HCT116 (cell line): ENCODE results near the gene KIAA0825. TPM values are rescaled to one million over a fixed set of nuclear protein-coding genes. Genes with fewer than 3 reads are reported as not detected.

Experiments
- ATAC-seq: fragments of 200-7000 bp; cut with Tn5 transposase; 2 replicates; pipeline ENCODE4 v1.9.1; 2020; ENCODE audit warnings: mild to moderate bottlenecking, moderate library complexity
- BruUV-seq: library from RNA; stranded (reverse); fragments of 400-500 nt; replicated peaks from 2 replicates; lab custom pipeline; 2021; lab: Mats Ljungman, UMichigan
- CTCF ChIA-PET: fragments of 300-600 bp; sonication (Branson Sonifier 250); formaldehyde crosslinking; loops from one replicate; lab custom pipeline; 2021; ENCODE audit warnings: antibody characterized with exemption; lab: Charles Lee
- POLR2A ChIA-PET: fragments of 300-600, 350-600 bp; sonication (Branson Sonifier 250); formaldehyde crosslinking; loops from one replicate; lab custom pipeline; 2021; ENCODE audit warnings: antibody characterized with exemption; lab: Charles Lee
- RAD21 ChIA-PET, 2 experiments: fragments of 300-600 bp; sonication (Branson Sonifier 250); formaldehyde crosslinking; loops; one replicate each; lab custom pipeline; 2023; ENCODE audit warnings: low total read pairs in 2 of 2; ENCODE audit not compliant: uncharacterized antibody in 2 of 2, unreplicated experiment in 2 of 2, low non-redundant PET in 1 of 2; lab: Charles Lee
- DNase-seq: peaks from one replicate; pipeline ENCODE4 v3.0.0-alpha.2; 2010; ENCODE audit warnings: low read depth, low spot score
- H2AFZ ChIP-seq: fragments of 200-600 bp; shearing (Covaris generic), sonication (generic); 2 replicates; pipeline ENCODE4 v1.6.1; 2017; ENCODE audit warnings: low read depth, mixed run types, mixed read lengths, antibody characterized with exemption, low read length; ENCODE audit not compliant: poor library complexity, severe bottlenecking
- H3K27ac ChIP-seq: 2 replicates; pipeline ENCODE4 v1.5.1; 2012; ENCODE audit warnings: low read depth, low read length
- H3K27me3 ChIP-seq: fragments of 200-600 bp; sonication (generic); 2 replicates; pipeline ENCODE4 v1.6.1; 2016; ENCODE audit warnings: mixed run types, low read length, mixed read lengths; ENCODE audit not compliant: insufficient read depth
- H3K36me3 ChIP-seq, 2 experiments: fragments of 200-500 bp in 1 of 2; fragments of 200-600 bp in 1 of 2; sonication (Bioruptor generic) in 1 of 2; sonication (generic) in 1 of 2; 2 replicates each; pipeline versions ENCODE4 v1.5.1 to v1.6.1; 2014 to 2016; ENCODE audit warnings: low read length in 2 of 2, inconsistent platforms in 1 of 2, mixed read lengths in 1 of 2, mixed run types in 1 of 2; ENCODE audit not compliant: insufficient read depth in 2 of 2, control insufficient read depth in 1 of 2
- H3K4me1 ChIP-seq, 2 experiments: fragments of 200-600 bp in 1 of 2; sonication (generic) in 1 of 2; 2 replicates each; pipeline versions ENCODE4 v1.5.1 to v1.6.1; 2012 to 2017; ENCODE audit warnings: low read length in 2 of 2, inconsistent platforms in 1 of 2, mild to moderate bottlenecking in 1 of 2, mixed read lengths in 1 of 2, mixed run types in 1 of 2, moderate library complexity in 1 of 2; ENCODE audit not compliant: insufficient read depth in 2 of 2, control insufficient read depth in 1 of 2
- H3K4me2 ChIP-seq: fragments of 200-600 bp; sonication (generic); 2 replicates; pipeline ENCODE4 v1.6.1; 2017; ENCODE audit warnings: mixed run types, low read length, mixed read lengths
- H3K4me3 ChIP-seq, 2 experiments: fragments of 200-600 bp in 1 of 2; sonication (generic) in 1 of 2; replicated peaks in 1 of 2; 2 replicates each; pipeline ENCODE4 v1.5.1; 2011 to 2016; ENCODE audit warnings: low read length in 2 of 2, control low read depth in 1 of 2, low read depth in 1 of 2, mild to moderate bottlenecking in 1 of 2, mixed read lengths in 1 of 2, mixed run types in 1 of 2
- H3K79me2 ChIP-seq: fragments of 200-600 bp; sonication (generic); 2 replicates; pipeline ENCODE4 v1.6.1; 2017; ENCODE audit warnings: mild to moderate bottlenecking, mixed run types, low read length, moderate library complexity, mixed read lengths; ENCODE audit not compliant: insufficient read depth
- H3K9ac ChIP-seq: fragments of 200-600 bp; sonication (generic); 2 replicates; pipeline ENCODE4 v1.6.1; 2016; ENCODE audit warnings: low read length, mixed read lengths
- H3K9me2 ChIP-seq: fragments of 200-600 bp; sonication (generic), shearing (Covaris generic); 2 replicates; pipeline ENCODE4 v1.6.1; 2017; ENCODE audit warnings: mixed run types, mild to moderate bottlenecking, moderate library complexity; ENCODE audit not compliant: insufficient read depth
- H3K9me3 ChIP-seq, 2 experiments: fragments of 200-500 bp in 1 of 2; fragments of 200-600 bp in 1 of 2; sonication (Bioruptor generic) in 1 of 2; sonication (generic) in 1 of 2; 2 replicates each; pipeline ENCODE4 v1.6.1; 2014 to 2017; ENCODE audit warnings: low read length in 2 of 2, mixed read lengths in 2 of 2, inconsistent platforms in 1 of 2, low read depth in 1 of 2, mild to moderate bottlenecking in 1 of 2, mixed run types in 1 of 2, moderate library complexity in 1 of 2; ENCODE audit not compliant: control insufficient read depth in 1 of 2, insufficient read depth in 1 of 2
- H4K20me1 ChIP-seq: fragments of 200-600 bp; sonication (generic), shearing (Covaris generic); 2 replicates; pipeline ENCODE4 v1.6.1; 2017; ENCODE audit warnings: mixed run types, mild to moderate bottlenecking, moderate library complexity; ENCODE audit not compliant: insufficient read depth
- CBX3 ChIP-seq: IDR thresholded peaks from 2 replicates; pipeline ENCODE4 v1.6.1; 2012; ENCODE audit warnings: low read depth
- CEBPB ChIP-seq: IDR thresholded peaks from 2 replicates; pipeline ENCODE4 v1.6.1; 2012; ENCODE audit warnings: low read depth
- EZH2 ChIP-seq: fragments of 200-600 bp; sonication (generic); IDR thresholded peaks from 2 replicates; pipeline ENCODE4 v1.6.1; 2017; ENCODE audit warnings: antibody characterized with exemption, mixed run types
- EZH2phosphoT487 ChIP-seq: fragments of 200-600 bp; IDR thresholded peaks from 2 replicates; pipeline ENCODE4 v1.6.1; 2018; ENCODE audit warnings: antibody characterized with exemption, borderline replicate concordance
- FOSL1 ChIP-seq: IDR thresholded peaks from 2 replicates; pipeline ENCODE4 v1.6.1; 2012; ENCODE audit warnings: low read depth
- JUND ChIP-seq: IDR thresholded peaks from 2 replicates; pipeline ENCODE4 v1.6.1; 2012
- POLR2AphosphoS5 ChIP-seq: IDR thresholded peaks from 2 replicates; pipeline ENCODE4 v1.6.1; 2011; ENCODE audit warnings: mild to moderate bottlenecking, low read depth, low read length, moderate library complexity
- REST ChIP-seq: IDR thresholded peaks from 2 replicates; pipeline ENCODE4 v1.6.1; 2012; ENCODE audit warnings: low read depth
- SIN3A ChIP-seq: IDR thresholded peaks from 2 replicates; pipeline ENCODE4 v1.6.1; 2012; ENCODE audit warnings: low read depth
- SP1 ChIP-seq: IDR thresholded peaks from 2 replicates; pipeline ENCODE4 v1.6.1; 2012; ENCODE audit warnings: low read depth
- TCF7L2 ChIP-seq: IDR thresholded peaks from 2 replicates; pipeline ENCODE4 v1.7.0; 2011; ENCODE audit warnings: borderline replicate concordance, inconsistent platforms; ENCODE audit not compliant: insufficient read depth, insufficient read length; ENCODE audit errors: extremely low read depth
- YY1 ChIP-seq: IDR thresholded peaks from 2 replicates; pipeline ENCODE4 v1.6.1; 2011; ENCODE audit warnings: low read length, low read depth, moderate library complexity, mild to moderate bottlenecking; ENCODE audit not compliant: insufficient replicate concordance; ENCODE audit errors: extremely low read depth
- ZFX ChIP-seq: fragments of 450-650 bp; IDR thresholded peaks from 2 replicates; pipeline ENCODE4 v1.6.1; 2017
- ZNF274 ChIP-seq: fragments of 200-500 bp; sonication (Bioruptor generic); IDR thresholded peaks from 2 replicates; pipeline ENCODE4 v1.6.1; 2014; ENCODE audit warnings: mild to moderate bottlenecking, low read depth, low read length, inconsistent platforms
- intact Hi-C: fragments of 100-400 bp; cut with micrococcal nuclease; formaldehyde crosslinking; loops from 2 replicates; pipeline ENCODE4 v1.10.0; 2022
- total RNA-seq: library from RNA; stranded (reverse); gene quantifications from one replicate; pipeline ENCODE4 v1.2.1, GENCODE V29; 2021; ENCODE audit not compliant: unreplicated experiment

KIAA0825 gene
- total RNA-seq, 1 experiment from 2014 or later = 1.4 TPM

GRCh38 chr5:94239266-94239665 lies 379.1 kb downstream of the KIAA0825 start:
- TF ChIP-seq TCF7L2 = no peak
- TF ChIP-seq POLR2AphosphoS5 = no peak
- no peak for TF ChIP-seq ZFX
- TF ChIP-seq, all 23 proteins: peak for 0
- no peaks in the 10 kb centered on the region for H4K20me1 ChIP-seq
- H3K9me3 ChIP-seq = no peaks in the 10 kb centered on the region
- DNase-seq = no peak
- H3K79me2 ChIP-seq = no peaks in the 10 kb centered on the region
- H3K27ac ChIP-seq = no peak overlapping the region
- H2AFZ ChIP-seq = no peak overlapping the region
- no peak for ATAC-seq
- intact Hi-C loops = no loop called here
- no TSS peak for BruUV-seq
- H3K27me3 ChIP-seq = no peaks in the 10 kb centered on the region
- no peaks in the 10 kb centered on the region for H3K36me3 ChIP-seq
- RAD21 ChIA-PET = no interaction called here
- peaks cover 10 to 22% of the 10 kb centered on the region in 2 experiments; a peak in 3 of 4 replicates for H3K4me1 ChIP-seq
- no peaks in the 10 kb centered on the region for H3K9me2 ChIP-seq
- POLR2A ChIA-PET = no interaction called here
- H3K4me2 ChIP-seq = no peak overlapping the region
- no peak overlapping the region for H3K4me3 ChIP-seq
- H3K9ac ChIP-seq = no peak overlapping the region
- CTCF ChIA-PET = no interaction called here

- no peaks in the 10 kb centered on the region for H3K9me3 ChIP-seq
- no peak overlapping the region for H3K4me2 ChIP-seq
- BruUV-seq = no TSS peak
- intact Hi-C loops = no loop called here
- H3K4me1 ChIP-seq = no peaks in the 10 kb centered on the region
- H3K27me3 ChIP-seq = no peaks in the 10 kb centered on the region
- H2AFZ ChIP-seq = no peak overlapping the region
- no peaks in the 10 kb centered on the region for H3K79me2 ChIP-seq
- ATAC-seq (no peak), DNase-seq (no peak)
- no peak overlapping the region for H3K9ac ChIP-seq
- TF ChIP-seq ZFX = no peak
- TF ChIP-seq YY1 = no peak
- TF ChIP-seq EZH2 = no peak
- TF ChIP-seq REST = no peak
- TF ChIP-seq CBX3 = no peak
- no peak for TF ChIP-seq EZH2phosphoT487
- TF ChIP-seq ZNF274 = no peak
- TF ChIP-seq JUND = no peak
- no peak for TF ChIP-seq FOSL1
- TF ChIP-seq SP1 = no peak
- no peak for TF ChIP-seq POLR2AphosphoS5
- no peak for TF ChIP-seq TCF7L2
- no peak for TF ChIP-seq CEBPB
- TF ChIP-seq SIN3A = no peak
- POLR2A ChIA-PET = no interaction called here
- no peaks in the 10 kb centered on the region for H4K20me1 ChIP-seq
- no peaks in the 10 kb centered on the region for H3K9me2 ChIP-seq
- H3K4me3 ChIP-seq = no peak overlapping the region
- CTCF ChIA-PET = no interaction called here
- H3K27ac ChIP-seq = no peak overlapping the region
- no peaks in the 10 kb centered on the region for H3K36me3 ChIP-seq
- RAD21 ChIA-PET = no interaction called here
Observed at GRCh38 chr5:94234987-94235386, 383.4 kb downstream of the KIAA0825 start.
